HG03097 (cell line): ENCODE measurements around the gene DENND1B.

Experiments
- ATAC-seq: cut with Tn5 transposase; IDR thresholded peaks from one replicate; pipeline ENCODE4 v1.9.1; 2021; ENCODE audit not compliant: unreplicated experiment, low FRiP score

DENND1B gene

GRCh38 chr1:197481101-197481500 lies 294.2 kb downstream of the DENND1B start:
- no peak for ATAC-seq

- ATAC-seq: no peak
Measured at GRCh38 chr1:197480446-197480845, 294.8 kb downstream of the DENND1B start.

GRCh38 chr1:197472141-197472540 lies 303.1 kb downstream of the DENND1B start:
- no peak for ATAC-seq

- ATAC-seq: no peak
Measured at GRCh38 chr1:197471248-197471985, 303.9 kb downstream of the DENND1B start.

GRCh38 chr1:197470330-197470729 lies 304.9 kb downstream of the DENND1B start:
- no peak for ATAC-seq

GRCh38 chr1:197469620-197470210 lies 305.6 kb downstream of the DENND1B start:
- no peak for ATAC-seq

GRCh38 chr1:197468543-197469175 lies 306.6 kb downstream of the DENND1B start:
- ATAC-seq: no peak

- no peak for ATAC-seq
Measured at GRCh38 chr1:197467881-197468280, 307.4 kb downstream of the DENND1B start.

- ATAC-seq: no peak
Measured at GRCh38 chr1:197466813-197467212, 308.5 kb downstream of the DENND1B start.

- no peak for ATAC-seq
Measured at GRCh38 chr1:197465528-197466327, 309.6 kb downstream of the DENND1B start.

- ATAC-seq: no peak
Measured at GRCh38 chr1:197464044-197464443, 311.2 kb downstream of the DENND1B start.

- ATAC-seq: no peak
Measured at GRCh38 chr1:197463142-197463541, 312.1 kb downstream of the DENND1B start.

GRCh38 chr1:197462539-197462938 lies 312.7 kb downstream of the DENND1B start:
- ATAC-seq: no peak
